ENCODE measurements around the gene KIF1A. TPM values are rescaled to one million over a fixed set of nuclear protein-coding genes. Genes with fewer than 3 reads are reported as not detected.

Gene KIF1A
- total RNA-seq, 1 donor from 2014 or later: under 0.01 TPM

- no peak for DNase-seq (ENCODE audit: low read depth in 2 of 2)
Measured at GRCh38 chr2:240819126-240819857, 727 bp downstream of the KIF1A start.

GRCh38 chr2:240818293-240819125, 1.5 kb downstream of the KIF1A start:
- no peak for DNase-seq (ENCODE audit: low read depth in 2 of 2)

GRCh38 chr2:240817496-240818292, 2.3 kb downstream of the KIF1A start:
- DNase-seq (ENCODE audit: low read depth in 2 of 2): no peak

GRCh38 chr2:240816584-240817495, 3.2 kb downstream of the KIF1A start:
- no peak for DNase-seq (ENCODE audit: low read depth in 2 of 2)

DNA sequence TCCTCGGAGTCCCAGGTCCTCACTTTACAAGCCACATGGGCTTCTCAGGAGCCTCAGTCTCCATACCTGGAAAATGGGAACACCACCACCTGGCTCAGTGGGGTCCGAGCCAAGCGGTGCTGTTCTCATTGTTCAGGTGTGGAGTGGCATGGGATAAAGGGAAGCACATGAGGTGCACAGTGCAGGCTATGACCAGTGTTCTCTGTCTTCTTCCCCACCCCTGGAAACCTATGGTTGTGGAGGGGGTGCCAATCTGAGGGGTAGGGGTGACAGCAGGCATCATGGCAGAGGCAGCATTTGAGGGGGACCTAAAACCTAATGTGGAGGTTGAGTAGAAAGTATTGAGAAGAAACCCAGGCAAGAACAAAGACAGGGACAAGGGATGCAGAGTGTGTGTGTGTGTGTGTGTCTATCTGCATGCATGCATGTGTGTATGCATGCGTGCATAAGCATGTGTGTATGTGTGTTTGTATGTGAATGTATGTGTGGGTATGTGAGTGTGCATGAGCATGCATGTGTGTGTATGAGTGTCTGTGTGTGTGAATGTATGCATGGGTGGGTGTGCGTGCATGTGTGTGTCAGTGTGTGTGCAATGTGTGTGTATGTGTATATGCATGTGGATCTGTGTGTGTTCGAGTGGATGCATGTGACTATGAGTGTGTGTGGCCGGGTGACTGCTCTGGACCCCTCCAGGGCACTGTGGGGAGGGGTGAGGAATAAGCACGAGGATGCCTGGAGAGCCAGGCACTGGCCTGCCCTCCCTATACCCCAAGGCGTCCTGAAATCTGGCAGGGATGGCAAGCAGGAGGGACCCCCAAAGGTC, 4.0 kb downstream of the KIF1A start:
- DNase-seq (ENCODE audit: low read depth in 2 of 2): no peak

DNA sequence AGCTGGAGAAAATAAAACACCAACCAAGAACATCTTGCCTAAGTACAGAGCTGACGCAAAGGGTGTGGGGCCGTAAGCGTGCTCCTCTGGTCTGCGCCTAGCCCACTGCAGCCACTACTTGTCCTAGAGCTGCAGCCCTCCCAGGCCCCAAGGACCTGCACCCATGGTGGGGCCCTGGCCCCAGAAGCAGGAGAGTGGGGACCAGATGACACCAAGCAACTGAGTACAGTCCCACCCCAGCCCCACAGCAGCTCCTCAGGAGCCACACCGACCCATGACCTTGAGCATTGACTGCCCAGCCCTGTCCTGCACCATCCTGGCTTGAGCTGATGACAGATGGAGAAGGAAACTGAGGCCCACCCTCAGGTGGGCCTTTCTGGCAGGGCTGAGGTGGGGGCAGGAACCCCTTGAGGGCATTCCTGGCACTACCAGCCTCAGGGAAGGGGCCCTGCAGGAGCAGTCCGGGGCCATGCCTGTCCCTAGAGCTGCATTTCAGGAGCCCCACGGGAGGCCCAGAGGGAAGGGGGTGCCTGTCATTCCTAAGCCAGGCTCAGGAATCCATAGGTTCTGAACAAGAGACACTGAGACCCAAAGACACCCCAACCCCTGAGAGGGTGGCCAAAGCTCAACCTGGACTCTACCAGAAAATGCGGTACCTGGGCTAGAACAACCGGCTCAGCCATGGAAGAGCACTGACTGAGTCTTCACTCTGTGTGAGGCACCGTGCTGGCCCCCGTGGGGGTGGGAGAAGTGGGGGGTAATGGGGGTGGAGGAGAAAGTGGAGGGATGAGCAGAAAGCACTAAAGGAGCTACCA, 4.9 kb downstream of the KIF1A start:
- no peak for DNase-seq (ENCODE audit: low read depth in 2 of 2)

- no peak for DNase-seq (ENCODE audit: low read depth in 2 of 2)
Measured at GRCh38 chr2:240814280-240814679, 5.7 kb downstream of the KIF1A start.

DNA sequence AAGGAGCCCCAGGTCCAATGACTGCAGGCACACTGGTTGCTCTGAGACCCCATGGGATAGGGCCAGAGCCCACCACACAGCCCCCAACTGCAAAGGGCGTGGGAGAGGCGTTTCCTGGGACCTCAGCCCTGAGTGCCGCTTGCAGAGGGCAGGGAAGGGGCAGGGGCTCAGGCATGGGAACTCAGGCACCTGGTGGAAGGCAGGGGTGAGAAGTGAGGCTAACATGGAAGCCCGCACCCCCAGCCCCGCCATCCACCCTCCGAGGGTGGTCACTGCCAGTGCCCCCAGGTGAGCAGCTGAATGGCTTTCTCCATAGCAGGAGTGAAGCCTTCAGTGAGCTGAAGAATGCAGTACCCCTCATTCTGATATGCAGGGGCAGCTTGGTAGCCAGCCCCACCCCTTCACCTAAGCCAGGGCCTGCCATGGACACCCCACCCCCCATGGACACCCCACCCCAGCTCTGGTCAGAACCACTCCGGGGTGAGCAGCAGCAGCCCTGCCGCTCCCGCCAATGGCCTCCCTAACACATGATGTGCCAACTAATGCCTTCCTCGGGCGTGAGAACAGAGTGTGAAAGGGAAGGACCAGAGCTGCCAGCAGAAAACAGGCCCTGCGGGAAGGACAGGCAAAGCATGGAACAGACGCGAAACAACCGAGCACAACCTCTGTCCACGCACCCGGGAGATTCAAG, 6.6 kb downstream of the KIF1A start:
- no peak for DNase-seq (ENCODE audit: low read depth in 2 of 2)

DNA sequence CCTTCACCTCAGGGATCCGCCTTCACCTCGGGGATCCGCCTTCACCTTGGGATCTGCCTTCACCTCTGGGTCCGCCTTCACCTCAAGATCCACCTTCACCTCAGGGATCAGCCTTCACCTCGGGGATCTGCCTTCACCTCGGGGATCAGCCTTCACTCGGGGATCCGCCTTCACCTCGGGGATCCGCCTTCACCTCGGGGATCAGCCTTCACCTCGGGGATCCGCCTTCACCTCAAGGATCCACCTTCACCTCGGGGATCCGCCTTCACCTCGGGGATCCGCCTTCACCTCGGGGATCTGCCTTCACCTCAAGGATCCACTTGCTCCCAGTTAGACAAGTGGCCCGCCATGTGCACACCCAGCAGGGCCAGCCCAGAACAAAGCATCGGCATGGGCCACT, 7.3 kb downstream of the KIF1A start:
- no peak for DNase-seq (ENCODE audit: low read depth in 2 of 2)

DNA sequence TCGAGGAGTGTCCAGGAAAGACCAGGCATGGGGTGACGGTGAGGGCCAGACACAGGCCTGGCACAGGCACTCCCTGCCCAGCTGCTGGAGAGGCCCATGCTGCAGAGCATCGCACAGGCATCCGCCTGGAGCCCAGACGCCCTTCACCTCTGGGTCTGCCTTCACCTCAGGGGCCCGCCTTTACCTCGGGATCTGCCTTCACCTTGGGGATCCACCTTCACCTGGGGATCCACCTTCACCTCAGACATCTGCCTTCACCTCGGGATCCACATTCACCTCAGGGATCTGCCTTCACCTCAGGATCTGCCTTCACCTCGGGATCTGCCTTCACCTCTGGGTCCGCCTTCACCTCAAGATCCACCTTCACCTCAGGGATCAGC, 7.7 kb downstream of the KIF1A start:
- DNase-seq (ENCODE audit: low read depth in 2 of 2): no peak

GRCh38 chr2:240811346-240812300, 8.4 kb downstream of the KIF1A start:
- DNase-seq (ENCODE audit: low read depth in 2 of 2): no peak

DNA sequence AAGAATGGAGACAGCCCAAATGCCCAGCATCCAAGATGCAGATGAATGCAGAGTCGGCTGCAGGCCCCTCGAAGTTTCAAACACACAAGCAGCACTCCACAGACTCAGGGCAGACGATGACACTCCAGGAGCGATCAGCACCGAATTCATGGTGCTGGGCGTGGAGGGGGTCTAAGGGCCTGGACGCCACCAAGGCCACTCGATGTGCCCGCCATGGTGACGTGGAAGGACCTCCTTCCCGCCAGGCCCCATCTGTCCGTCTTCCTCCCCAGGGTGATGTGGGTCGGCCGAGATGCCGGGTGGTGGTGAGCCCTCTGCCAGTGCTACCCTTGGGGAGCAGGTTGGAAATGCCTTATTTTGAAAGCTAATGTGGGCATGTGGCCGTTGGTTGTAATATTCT, 9.4 kb downstream of the KIF1A start:
- DNase-seq (ENCODE audit: low read depth in 2 of 2): no peak

- DNase-seq (ENCODE audit: low read depth in 2 of 2): no peak
Measured at GRCh38 chr2:240810199-240810598, 9.8 kb downstream of the KIF1A start.

GRCh38 chr2:240809276-240809675, 10.7 kb downstream of the KIF1A start:
- DNase-seq (ENCODE audit: low read depth in 2 of 2): no peak

DNA sequence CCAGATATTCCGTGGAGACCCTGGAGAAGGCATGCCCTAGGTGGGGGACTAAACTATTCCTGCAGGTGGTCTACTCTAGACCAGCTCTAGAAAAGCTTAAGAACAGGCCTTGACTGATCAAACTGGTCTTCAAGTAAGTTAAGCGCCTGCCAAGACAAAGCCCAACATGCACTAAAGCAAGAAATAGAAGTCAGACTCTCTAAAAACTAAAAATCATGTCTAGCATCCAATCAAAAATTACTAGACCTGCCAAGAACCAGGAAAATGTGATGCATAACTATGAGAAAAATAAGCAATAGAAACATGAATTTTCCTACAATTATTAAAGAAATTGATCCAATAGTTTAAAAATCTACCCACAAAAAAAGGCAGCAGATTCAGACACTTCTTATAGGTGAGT, 13.6 kb downstream of the KIF1A start:
- no peak for DNase-seq (ENCODE audit: low read depth in 2 of 2)

DNA sequence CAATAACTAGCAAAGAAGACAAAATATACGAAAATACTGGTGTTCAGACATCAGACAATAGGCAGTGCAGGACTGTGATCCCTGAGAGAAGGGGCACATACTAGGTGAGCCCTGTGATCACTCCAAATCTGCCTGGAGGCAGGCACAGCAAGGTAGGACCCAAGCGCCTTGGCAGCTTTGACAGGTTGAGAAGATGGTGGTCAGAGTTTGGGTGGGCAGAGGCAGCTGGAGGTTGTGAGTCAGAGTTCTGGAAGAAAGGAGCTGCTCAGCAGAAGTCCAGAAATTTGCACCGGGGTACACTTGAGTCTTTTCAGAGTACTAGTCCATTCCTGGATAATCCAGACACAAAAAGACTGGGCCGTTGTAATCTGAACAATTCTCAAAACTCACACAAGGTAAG, 14.0 kb downstream of the KIF1A start:
- no peak for DNase-seq (ENCODE audit: low read depth in 2 of 2)

- DNase-seq (ENCODE audit: low read depth in 2 of 2): no peak
Measured at GRCh38 chr2:240803191-240803590, 16.8 kb downstream of the KIF1A start.

Data from dermis microvascular lymphatic vessel endothelial cell (primary cell).